Putamen (tissue), 1 donor: ENCODE results near the gene TCF4.
A peak's percentile ranks its signal among the peaks of the same experiment; 100 is the strongest.

Source experiments
- DNase-seq: peaks from one replicate; pipeline ENCODE4 v3.0.0-alpha.2; 2016; ENCODE audit warnings: low spot score

The TCF4 gene

DNA sequence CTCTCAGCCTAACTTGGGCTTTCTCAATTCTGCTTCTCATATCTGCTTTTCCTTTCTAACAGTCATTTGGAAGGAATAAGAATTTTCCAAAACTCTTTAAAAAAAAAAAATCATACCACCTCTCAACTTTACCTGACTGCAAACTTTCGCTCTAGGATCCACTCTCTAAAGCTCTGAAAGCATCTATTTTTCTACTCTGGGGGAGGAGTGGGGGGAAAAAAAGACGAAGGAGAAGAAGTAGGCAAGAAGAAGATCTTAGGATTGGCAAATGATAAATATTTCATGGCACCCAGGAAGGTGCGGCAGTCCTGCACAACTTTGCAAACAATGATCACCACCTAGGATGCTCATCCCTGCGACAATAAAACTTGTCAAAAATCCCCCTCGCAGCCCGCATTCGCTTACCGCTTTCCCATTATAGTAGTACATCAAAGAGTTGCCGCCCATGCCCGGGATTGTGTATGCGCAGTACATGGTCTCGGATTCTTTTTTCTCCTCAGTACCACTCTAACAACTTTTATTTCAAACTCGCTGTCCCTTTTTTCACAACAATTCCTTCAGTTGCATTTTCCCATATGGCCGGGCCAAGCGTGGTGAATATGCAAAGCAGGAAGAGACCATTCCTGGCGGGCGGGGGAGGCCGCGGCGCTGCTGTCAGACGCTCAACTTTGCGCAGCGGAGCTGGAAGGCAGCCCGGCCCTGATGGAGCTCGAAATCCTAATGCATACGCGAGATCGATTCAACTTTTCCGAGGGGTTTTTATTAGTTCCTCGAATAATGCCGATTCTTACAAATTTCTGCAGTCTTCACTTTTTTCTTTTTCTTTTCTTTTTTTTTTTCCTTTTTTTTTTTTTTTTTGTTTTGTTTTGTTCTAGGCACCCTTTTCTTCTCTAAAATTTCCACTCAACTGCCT is 266.5 kb downstream of the TCF4 start:
- DNase-seq: peak; percentile 92

DNA sequence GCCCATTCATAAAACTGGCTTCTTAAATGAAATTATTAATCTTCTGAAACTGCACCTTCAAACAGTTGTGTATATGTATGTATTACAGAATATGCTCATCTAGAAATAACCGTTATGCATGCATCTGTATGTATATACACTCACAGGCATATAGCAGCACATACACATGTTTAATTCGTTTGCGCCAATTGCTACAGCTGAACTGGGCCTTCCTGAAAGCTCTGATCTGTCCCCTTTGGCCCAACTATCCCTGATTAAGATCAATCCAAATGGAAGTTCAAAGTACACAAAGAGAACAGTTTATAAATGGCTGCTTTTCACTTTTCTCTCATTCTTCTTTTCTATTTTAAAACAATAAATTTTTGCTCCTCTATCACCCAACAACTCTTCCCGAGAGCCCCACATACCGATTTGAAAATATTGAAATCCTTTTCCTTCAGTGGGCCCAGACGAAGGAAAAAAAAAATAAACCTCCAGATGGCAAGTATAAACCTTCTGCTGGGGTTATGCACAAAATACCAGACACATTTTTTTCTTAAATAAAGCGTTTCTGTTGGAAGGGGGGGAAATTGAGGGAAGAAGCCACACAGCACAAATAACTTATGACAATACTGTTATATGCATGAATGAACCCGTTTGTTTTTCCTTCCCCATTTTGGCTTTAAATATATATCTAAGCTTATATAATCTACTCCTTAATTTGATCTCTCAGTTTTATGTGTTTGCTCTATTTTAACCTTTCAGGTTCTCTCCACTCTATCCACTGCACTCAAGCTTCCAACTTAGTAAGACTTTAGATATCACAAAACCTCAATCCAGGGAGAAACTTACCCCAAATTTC is 267.3 kb downstream of the TCF4 start:
- DNase-seq: peak; percentile 47

DNA sequence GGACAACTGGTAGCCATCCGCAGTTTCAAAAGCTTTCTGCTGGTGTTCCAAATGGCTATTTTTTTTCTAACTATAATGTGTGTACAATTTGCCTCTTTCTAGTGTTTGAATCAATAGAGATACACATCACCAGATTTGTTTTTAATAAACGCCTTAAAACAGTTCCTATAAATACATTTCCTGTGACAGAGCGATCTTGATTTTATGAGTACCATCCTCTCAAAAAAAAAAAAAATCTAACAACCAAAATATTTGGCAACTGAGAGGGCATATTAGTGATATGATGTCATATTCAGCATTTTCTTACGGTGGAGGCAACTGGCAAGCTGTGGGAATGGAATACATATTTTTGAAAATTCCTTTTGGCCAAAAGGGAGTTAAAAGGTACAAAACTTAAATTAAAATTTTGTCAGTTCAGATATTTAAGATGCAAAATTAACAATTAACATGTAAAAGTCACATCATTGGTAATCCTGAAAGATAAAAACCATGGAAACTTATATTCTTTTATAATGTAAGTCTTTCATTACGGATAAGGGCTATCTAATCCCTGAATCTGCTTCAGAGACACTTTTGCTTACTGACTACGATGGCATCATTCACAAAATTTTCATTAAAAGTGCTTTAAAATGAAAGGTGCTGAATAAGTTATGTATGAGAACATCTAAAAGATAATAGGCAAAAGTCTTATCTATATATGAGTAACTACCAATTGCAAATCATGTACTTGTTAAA is 268.4 kb downstream of the TCF4 start:
- DNase-seq: no peak

DNA sequence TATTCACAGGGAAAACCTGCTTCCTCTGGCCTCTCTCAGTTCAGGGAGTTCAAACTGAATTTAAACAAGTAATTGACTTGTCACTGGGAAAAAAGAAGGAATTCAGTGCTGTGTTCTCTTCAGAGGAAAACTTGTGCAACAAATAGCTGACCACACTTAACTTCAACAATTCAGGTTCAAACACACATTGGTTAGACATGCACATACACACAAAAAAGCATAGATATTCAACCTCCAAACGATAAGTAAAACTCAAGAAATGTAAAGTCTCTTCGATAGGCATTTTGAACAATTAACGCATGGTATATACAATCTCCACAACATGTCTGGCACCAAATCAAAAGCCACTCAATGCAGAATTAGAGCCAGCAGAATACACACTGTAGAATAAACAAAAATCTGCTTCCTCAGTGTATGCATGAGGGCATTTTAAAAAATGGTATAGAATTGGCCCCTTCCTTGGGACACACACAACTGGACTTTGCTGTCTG is 269.0 kb downstream of the TCF4 start:
- DNase-seq: no peak

DNA sequence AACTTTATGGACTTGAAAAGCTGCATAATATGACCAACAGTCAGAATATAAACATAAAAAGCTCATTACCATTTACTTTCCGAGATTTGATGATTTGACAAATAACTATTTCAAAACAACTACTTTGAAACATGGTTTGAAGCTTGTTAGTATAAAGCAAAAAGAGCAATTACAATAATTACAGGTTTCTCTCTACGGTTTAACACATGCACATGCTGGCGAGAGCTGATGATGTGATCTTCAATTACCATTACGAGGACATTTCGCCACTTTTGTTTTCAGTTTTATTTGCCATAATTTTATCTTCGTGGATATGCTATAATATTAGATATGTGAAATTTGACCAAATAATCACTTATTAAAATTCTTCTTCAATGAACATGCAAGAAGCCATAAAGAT is 270.1 kb downstream of the TCF4 start:
- no peak for DNase-seq

DNA sequence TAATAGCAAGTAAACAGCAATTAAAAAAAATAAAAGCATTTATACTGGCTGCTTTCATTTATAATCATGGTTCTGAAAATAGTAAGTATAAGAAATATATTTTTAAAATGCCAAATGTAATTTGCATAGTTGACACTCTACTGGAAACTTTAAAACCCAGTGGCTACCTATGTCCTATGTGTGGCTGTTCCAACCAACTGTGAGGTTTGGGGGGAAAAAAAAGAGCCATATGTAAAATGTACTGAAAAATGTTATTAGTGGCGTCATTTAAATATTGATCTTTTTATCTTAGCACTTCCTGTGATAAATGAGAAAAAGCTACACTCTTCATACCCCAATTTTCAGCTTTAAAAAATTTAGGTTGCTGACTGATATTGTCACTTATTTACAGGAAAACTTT is 270.7 kb downstream of the TCF4 start:
- DNase-seq: no peak

DNA sequence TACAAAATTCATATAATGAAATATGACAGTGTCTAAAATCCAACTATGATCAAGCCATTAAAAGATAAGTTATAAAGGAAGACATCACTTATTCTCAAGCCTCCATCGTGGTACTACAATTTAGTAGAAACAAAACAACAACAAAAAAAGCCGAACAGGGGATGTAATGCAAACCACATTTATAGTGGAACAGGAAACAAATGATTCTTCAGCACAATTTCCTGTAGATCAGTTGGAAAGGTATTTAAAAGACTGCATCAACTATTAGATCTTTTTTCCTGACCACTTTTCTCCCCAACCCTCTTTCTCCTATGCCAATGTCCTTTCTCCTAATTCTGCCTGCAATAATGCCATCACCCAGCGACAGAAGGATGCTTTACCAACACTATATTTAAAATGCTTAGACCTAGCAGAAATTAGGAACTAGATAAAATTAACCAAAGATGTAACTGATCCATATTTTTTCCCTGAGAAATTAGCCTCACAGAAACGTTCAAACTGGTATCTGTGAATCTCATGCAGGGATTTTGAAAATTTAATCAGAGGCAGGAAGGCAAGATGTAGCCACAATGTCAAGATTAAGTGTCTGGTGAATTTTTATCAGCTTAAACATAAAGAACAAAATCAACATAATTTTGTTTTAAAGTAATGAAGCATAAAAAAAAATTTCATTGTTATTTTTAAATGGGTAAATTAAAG is 271.4 kb downstream of the TCF4 start:
- no peak for DNase-seq

DNA sequence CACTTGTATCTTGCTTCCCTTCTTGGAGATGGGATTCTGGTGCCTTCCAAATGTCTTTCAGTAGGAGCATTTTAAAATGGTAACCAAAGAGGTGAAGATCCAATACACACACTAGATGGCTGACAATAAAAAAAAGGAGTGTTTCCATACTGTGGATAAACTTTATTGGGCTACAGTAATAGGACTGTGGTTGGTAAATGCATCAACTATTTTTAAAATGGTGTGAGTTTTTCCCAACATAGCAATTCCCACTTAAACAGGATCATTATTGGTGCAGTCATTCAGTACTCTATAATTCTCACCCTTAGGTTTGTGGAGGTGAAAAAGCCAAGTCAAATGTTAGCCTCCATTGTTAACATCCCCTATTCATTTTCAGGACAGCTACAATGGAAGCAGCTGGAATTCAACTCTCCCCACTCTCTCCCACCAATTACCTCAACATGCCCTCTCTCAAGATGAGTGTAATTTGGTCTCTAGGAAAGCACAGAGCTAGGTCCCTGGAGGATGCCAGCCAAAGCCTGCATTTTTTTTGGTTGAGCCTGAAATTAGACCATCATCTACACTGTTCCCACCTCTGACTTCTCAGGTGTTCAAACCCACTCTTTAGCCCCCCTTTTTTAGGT is 273.3 kb downstream of the TCF4 start:
- DNase-seq: no peak

DNA sequence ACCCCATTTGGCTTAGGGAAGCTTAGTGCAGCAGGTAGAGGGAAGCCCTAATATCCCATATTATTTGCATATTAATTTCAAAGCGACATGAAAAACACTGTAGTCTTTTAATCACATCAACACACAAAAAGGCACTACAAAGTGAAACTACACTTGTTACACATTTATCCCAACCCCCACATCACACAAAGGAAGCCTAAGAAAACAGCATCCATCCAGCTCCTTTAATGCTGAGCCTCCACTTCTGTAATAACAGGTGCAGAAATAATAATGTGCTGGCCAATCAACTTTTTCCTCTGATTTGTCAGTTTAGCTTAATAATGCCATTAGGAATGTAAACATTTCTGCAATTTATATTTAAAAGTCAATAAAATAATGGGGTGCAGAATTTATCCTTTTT is 274.0 kb downstream of the TCF4 start:
- DNase-seq: no peak

DNA sequence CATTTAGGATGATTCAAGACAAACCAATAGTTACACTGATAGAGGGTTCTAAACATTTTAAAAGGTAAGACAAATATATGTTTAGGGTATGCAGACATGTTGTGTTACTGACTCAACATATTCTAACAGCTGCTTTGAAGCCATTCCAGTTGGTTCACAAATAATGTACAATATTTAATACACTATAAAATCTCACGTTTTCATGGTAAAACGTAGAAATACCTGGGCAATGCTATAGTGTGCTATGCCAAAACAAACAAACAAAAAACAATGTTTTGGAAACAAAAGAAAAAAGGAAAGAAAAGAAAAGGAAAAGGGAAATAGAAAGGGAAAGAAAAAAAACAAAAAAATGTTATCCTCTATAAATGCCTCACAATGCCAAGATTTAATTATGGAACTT is 277.1 kb downstream of the TCF4 start:
- DNase-seq: no peak

DNA sequence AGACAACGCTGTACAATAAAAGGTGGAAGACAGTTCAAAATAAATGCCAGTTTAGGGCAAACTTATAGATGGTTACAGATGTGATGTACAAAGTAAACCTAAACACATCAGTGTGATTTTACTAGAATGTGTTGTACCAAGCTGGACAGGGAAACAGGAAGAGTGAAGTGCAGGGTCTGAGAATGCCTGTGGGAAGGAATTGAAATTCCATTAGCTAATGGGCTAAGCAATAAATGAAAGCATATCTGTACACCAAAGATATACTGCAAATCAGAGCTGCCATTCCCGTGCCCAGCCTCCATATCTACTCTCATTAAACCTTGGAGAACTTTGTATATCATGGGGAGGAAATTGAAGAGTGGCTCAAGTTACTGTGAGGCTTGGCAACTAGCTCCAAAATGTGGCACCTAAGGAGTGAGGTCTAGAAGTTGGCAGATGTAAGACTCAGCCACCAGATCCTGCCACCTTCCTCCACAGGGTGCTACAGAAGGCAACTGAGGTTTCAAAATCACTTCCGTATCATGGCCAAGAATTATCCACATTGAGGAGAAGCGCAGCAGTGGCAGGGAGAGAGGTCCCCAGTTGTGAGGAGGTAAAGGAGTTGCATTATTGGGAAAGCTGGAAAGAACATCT is 277.8 kb downstream of the TCF4 start:
- DNase-seq: no peak

DNA sequence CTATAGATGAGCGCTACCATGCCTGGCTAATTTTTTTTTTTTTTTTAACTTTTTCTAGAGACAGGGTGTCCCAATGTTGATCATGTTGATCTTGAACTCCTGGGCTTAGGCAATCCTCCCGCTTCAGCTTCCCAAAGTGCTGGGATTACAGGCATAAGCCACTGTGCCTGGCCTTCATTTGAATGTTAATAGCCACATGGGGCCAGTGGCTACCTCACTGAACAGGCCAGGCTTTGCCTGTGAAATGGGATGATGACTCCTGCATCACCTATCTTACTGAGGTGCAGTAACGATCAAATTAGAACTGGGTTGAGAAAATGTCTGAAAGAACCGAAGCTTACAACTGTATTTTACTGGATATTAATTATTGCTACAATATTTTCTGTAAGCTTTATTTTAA is 278.7 kb downstream of the TCF4 start:
- no peak for DNase-seq

DNA sequence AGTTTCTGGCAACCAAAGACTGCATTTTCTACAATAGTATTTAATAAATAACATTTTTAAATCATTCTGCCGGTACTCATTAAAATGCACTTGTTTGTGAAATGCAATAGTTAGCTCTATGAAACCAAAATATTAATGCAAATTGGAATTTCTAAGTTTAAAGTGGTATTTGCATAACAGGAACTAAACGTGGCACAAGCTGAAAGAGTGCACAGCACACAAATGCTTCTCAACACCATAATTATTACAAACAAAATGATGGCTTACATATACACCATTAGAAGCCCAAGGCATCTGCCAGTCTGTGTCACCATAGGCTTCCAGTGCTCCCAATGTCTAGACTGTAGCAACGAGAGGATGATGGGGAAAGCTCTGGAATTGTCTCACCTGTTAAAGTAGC is 280.5 kb downstream of the TCF4 start:
- DNase-seq: no peak

DNA sequence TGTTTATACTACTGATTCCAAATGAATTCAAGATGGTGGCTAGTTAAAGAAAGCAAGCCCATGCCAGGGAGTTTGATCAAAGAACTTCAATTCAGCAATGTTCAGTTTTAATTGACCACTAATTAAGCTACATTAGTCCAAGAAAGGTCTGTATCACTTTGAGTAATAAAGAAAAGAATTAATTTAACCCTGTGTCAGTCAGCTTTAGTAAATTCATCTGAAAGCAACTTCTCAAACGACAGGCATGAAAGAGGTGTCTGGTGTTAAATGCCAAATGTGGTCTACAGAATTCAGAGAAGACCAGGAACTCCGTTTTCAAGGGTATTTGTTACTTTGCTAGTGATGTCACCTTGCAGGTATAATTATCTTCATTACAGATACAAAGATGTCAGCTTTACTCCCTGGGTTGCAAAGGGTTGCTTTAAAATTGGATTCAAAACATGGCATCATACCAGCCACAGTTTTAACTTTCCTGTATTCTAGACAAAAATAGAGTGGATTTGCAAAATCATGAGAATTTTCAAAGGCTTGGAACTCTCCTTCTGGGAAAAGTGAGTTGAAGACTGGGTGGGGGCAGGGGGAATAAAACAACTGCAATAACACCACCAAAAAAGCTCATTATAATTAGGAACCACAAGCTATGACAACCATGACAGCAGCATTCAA is 281.5 kb downstream of the TCF4 start:
- no peak for DNase-seq

DNA sequence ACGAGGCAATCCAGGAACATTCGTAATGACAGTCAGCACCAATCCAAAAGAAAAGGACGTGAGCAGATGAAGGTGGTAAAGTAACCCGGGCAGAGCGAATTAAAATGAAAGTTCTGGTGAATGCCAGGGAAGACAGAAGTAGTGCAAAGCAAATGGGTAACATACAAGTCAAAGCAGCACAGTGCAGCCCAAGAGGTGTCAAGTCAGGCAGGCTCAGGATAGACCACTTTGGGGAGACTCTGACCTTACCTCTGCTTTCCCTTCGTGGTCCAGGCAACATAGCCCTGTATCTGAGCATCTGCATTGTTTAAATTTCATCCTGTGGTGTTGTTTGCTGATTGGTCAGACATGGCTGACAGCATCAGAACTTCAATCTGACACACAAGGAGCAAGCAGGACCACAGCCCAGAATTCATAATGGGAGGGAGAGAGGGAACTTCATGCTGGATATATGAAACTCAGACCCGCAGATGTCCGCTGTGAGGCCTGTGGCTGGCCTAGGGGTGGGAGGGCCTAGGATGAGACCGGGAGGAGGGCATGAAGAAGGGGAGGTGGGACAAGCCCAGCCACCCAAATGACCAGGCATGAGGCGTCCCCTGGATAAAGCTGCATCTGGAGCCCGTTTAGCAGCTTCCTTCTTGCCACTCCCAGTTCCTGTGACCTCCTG is 285.7 kb downstream of the TCF4 start:
- no peak for DNase-seq

DNA sequence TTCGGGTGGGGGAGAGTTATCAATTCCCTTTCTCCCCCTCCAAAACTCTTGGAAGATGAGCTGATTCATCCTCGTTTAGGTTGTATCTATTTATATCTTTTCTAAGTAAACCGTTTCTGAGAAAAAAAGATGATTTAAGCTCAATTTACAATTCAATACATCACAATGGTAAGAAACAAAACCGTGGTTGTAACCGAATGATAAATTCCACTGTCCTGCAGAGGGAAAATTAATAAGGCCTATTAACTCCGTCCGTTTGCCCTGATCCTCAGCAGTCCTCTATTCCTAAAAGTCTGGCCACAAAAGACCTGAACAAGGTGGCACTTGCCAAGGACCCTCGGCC is 286.2 kb downstream of the TCF4 start:
- no peak for DNase-seq

DNA sequence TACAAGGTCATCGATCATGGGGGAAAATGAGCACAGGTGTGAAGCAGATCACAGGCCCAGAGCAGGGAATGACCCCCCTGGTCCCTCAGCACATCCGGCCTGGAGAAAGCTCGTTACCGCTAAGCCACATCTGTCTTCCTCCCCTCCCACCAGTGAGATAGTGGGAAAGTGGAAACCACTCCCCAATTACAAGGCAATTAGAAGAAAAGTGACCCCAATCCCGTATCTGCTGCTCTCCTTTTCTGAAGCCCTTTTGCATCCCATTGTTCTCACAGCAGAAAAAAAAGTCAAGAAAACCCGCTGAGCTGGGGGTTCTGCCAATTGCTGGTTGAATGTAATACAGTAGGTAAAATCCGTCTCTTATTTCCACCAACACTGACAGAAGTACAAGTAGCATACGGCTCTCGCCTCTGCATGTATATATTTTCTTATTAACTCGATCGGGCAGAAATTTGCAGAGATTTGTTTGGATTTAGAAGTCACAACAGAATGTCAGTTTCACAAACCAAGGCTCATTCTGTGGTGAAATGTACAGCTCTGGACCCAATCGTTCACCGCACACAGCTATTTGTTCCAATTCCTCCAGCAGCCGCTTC is 287.0 kb downstream of the TCF4 start:
- DNase-seq: no peak

DNA sequence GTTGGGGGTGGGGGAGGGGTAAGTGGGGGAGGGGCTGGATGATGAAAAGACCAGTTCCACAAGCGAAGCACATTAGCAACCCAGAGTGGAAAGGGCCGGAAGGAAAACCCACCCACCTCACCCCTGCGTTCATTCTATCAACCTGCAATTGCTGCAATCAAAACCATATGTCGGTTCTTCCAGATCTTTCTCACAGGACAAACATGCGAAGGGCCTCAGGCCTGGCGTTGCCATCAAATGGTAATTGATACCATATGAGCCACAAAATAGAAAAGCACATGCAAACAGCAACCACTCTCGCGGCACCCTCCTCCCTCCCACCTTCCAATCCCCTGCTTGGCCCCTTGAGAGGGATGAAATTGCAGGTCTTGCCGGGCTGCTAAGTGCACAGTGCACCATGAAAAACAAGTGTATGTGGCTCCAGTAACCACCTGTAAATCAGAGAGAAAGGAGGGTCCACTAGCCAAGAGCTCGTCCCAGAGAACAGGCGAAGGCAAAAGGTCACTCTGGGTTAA is 287.5 kb downstream of the TCF4 start:
- no peak for DNase-seq

DNA sequence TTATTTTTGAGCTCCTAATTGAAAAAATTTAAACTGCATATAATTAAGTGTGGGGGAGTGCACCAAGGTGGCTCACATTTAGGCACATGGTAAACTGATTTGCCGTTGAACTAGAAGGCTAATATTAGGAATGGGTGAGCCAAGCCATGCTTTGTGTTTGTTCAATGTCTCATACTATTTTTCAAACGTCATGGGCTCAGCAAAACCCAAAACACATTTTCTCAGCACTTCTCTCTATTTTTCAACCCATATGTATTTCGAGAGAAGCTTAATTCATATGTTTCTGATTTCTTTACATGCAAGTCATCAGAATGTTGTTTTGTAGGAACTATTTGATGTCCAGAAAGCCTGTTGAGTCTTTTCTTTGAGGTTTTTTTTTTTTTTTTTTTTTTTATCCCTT is 291.2 kb downstream of the TCF4 start:
- DNase-seq: no peak
